Stimulated activated CD4-positive, alpha-beta T cell treated with anti-CD3 and anti-CD28 coated beads, Interleukin-15, amount 100 ng/mL, for 24 hours (primary cell): ENCODE measurements around the gene CCNJL.
"Not testable (repeated sequence)": the region's sequence is repeated elsewhere in the genome, so short reads cannot be mapped to it uniquely, and the experiment has no call there.

ENCODE experiments used
- DNase-seq: peaks from one replicate; pipeline ENCODE4 v3.0.0-alpha.2; 2020

CCNJL gene, protein sequence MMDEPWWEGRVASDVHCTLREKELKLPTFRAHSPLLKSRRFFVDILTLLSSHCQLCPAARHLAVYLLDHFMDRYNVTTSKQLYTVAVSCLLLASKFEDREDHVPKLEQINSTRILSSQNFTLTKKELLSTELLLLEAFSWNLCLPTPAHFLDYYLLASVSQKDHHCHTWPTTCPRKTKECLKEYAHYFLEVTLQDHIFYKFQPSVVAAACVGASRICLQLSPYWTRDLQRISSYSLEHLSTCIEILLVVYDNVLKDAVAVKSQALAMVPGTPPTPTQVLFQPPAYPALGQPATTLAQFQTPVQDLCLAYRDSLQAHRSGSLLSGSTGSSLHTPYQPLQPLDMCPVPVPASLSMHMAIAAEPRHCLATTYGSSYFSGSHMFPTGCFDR

GRCh38 chr5:160312134-160312959, at the start of gene CCNJL:
TSS of gene CCNJL (minus strand) at chr5:160312564. CDS start at chr5:160311923, 641 bp downstream.
- peak; percentile 18 for DNase-seq

- no peak for DNase-seq
Observed at GRCh38 chr5:160361624-160362228, 49.4 kb upstream of the CCNJL start.

- DNase-seq: no peak
Observed at GRCh38 chr5:160360310-160360709, 47.9 kb upstream of the CCNJL start.

- DNase-seq: no peak
Observed at GRCh38 chr5:160359816-160360215, 47.5 kb upstream of the CCNJL start.

- DNase-seq: no peak
Observed at GRCh38 chr5:160359242-160359641, 46.9 kb upstream of the CCNJL start.

DNA sequence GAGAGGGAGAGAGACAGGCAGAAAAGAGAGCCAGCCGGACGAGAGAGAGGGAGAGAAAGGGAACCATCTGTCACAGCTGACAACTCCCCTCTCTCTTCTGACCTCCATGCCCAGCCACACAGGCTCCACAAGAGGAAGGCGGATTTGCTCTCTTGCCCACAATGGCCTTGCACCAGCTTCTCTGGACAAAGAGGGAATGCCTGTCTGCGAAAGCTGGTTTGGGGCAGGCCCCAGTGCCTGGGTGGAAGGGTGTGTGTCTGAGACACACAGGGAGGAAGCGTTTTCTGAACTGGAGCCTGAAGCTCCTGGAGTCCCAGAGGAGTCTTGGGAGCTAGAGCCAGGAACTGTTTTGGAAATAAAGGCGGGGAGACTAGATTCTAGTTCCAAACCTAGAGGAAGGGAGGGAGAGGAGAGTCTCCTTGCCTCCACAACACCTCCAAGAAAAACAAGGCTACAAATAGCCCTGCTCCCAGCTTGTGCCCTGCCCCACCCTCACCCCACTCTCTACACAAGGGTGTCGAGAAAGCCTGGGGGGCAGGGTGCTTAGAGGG, 45.6 kb upstream of the CCNJL start:
- DNase-seq: no peak

DNA sequence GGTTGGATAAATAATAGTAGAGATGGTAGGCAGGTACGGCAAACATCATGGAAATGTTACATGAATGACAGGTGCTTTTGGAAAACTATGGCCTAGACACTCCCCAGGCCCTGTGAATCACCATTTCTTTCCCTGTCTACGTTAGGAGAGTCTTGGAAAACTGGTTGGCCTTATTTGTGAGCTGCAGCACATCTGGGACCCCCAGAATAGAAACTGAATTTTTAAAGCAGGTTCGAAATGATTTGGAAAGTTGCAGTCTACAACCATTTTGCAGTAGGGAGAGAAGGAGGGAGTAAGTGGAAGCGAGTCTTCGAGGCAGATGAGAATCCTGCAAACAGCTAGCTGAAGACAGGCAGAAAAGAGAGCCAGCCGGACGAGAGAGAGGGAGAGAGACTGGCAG, 45.0 kb upstream of the CCNJL start:
- no peak for DNase-seq

- DNase-seq: no peak
Observed at GRCh38 chr5:160356550-160357347, 44.4 kb upstream of the CCNJL start.

- DNase-seq: no peak
Observed at GRCh38 chr5:160354666-160355065, 42.3 kb upstream of the CCNJL start.

- DNase-seq: no peak
Observed at GRCh38 chr5:160353379-160353778, 41.0 kb upstream of the CCNJL start.

DNA sequence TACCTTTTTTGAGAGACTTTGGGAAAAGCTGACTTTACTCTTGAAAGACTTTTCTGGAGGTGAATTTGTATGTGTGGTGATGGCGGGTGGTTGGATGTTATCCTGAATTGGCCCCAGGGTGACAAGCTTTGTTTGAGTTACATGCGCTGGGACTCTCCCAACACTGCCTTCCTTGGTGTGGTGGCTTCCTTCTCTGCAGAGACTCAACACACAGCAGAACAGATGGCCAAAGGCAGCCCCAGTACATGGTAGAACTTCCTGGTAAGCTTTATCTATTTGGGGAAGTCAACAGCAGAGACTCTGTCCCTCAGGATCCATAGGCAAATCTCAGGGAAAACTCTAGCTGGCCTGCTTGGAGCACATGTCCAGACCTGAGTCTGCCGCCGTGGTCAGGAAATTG, 39.9 kb upstream of the CCNJL start:
- DNase-seq: no peak

DNA sequence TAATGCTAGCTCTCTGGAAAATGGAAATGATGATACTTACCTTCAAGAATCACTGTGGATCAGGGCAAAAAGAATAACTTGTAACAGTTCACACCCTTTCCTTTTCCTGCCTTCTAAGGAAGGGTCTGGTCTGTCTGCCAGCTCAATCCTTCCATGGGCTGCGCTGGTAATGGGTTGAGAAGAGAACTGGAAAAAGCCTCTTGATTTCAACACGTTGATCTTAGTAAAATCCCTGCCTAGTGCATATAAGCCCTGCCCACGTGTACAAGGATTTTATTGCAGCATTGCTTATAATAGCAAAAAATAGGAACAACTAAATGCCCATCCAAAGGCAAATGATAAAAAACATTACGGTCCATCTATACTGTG, 37.6 kb upstream of the CCNJL start:
- DNase-seq: no peak

GRCh38 chr5:160349249-160349934, 37.0 kb upstream of the CCNJL start:
- no peak for DNase-seq

DNA sequence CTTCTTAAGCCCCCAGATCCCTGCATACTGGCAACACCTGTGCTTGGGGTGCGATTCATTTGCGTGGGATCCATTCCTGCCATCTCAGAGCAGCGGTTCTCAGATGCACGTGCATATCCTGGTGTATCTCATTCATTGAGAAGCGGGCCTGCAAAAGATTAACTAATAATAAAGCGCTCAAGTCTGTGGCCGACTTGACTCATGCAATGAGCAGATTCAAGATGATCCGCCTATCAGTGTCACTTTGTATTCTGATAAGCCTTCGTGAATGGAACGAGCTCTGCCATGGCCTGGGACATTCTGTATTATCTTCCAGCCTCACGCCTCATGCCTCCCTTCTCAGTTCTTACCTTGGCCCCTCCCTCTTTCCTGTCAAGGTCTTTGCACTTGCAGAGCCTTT, 35.7 kb upstream of the CCNJL start:
- no peak for DNase-seq

DNA sequence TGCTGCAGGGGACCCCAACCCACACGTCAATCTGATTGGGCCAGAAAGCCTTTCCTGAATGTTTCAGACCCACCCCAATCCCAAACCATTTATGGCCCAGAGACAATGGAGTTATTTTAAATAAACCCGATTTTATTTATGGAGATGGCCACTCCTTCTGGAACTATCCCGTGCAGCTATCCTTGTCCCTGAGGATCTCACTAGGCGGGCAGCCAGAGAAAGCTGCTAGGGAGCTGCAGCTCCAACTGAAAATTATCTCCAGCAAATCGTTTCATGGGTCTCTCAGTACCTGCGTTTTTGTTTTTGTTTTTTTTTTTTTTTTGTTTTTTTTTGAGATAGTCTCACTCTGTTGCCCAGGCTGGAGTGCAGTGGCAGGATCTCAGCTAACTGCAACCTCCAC, 35.1 kb upstream of the CCNJL start:
- DNase-seq: no peak

DNA sequence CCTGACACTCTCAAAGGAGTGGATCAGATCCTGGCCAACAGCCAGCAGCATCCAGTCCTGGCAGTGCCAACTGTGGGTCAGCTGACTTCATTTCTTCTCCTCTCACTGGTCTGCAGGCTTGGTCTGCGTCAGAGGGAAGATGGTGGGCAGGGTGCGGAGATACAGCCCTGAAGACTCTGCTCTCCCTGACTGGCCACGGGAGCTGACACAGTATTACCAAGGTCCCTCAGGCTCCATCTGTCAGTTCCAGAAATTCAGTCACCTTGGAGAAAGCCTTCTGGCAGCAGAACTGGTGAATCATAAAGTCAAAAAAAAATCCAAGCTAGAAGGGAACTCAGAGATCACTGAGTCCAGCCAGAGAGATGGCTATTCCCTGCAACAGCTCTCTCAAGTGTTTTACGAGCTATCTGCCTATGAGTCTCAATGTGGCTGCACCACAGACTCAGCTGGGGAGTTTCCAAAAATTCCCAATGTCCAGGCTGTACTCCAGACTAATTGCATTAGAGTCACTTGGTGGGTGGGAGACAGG, 30.1 kb upstream of the CCNJL start:
- no peak for DNase-seq

DNA sequence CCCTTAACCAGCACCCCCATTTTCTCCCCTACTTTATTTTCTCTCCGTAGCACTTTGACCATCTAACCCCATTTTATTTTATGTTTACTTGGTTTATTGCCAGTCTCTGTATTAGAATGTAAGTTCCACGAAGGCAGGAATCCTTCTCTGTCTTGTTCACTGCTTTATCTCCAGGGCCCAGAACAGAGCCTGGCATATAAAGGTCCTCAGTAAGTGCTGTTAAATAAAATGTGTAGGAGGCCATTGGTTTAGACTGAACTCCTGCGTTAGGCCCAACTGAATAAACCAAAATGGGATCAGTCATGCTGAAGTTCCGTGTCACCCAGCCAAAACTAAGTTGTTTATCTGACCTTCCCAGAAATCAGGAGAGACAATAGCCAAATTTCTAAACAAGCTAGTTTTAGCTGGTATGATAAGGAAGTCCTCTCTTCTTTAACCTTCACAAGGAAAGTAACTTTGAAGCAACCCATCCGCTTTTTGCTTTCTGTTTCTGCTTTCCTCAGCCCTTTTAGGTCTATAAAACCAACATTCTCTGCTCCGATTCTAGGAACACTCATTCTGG, 29.0 kb upstream of the CCNJL start:
- DNase-seq: no peak

DNA sequence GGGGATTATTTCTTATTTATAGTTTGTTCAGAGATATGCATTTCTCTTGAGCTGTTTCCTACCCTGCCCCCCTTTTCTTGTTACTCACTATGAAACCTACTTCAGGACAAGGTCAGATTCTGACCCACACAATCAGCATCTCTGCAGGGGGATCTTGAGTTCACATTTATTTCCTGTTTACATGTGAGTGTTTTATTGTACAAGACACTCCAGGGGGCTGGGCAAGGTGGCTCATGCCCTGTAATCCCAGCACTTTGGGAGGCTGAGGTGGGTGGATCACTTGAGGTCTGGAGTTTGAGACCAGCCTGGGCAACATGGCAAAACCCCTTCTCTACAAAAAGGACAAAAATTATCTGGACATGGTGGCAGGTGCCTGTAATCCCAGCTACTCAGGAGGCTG, 28.1 kb upstream of the CCNJL start:
- not testable (repeated sequence) for DNase-seq

DNA sequence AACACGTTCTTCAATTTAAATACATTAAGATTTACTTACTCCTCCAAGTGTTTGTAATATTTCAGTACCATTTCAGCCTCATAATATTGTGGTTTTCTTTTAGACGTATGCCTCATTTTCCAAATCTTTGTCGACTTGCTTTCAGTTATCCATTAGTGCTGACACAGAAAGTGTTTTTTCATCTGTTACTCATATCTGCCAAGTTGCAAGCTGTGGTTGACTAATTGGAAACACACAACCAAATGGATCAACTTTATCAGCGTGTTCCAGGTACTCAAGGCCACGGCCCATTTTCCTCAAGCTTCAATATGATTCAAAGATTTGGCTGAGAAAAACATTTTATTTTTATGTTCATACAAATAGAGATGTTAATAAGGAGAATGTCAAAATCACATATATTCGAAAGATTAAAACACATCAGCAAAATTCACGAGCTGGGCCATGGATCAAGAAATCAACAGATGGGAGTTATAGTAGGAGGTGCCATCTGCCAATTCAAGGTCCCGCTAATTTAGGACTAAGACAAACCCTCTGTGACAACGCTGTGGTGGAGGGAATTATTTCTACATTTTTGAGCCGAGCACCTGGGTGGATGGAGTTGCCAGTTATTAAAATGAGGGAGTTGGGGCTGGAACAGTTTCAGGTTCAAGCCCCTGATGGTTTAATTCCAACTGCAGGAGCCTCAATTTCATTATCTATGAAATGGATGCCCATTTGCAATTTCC, 27.2 kb upstream of the CCNJL start:
- DNase-seq: no peak

GRCh38 chr5:160334716-160335115, 22.4 kb upstream of the CCNJL start:
- DNase-seq: not testable (repeated sequence)

GRCh38 chr5:160333721-160334120, 21.4 kb upstream of the CCNJL start:
- no peak for DNase-seq
